ENCODE data around the gene ZNF441.

DNA sequence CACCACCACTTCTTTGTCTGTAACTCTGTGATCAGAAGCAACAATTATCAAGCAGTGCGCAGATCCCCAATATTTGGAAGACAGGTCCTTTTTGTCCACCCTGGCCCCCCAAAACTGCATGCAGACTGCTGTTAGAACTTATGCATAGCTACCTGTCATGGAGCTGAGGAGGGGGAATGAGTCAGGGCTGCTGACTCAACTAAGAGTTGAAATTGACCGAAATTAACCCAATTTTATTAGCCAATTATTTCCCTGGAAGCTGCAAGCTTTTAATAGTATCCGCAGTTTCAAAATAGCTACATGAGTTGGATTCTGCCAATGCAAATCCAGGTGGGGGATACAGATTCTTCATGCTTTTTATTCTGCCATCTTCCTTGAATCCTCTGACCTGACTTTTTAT lies 17.6 kb downstream of the ZNF441 start:
- no peak for TF ChIP-seq ZNF512 (CRISPR knock-in tag; IDR thresholded peaks at IDR 0.05; ENCODE audit: borderline replicate concordance)
- TF ChIP-seq MAX (CRISPR knock-in tag; IDR thresholded peaks at IDR 0.05): no peak
- TF ChIP-seq CTCF (IDR thresholded peaks at IDR 0.05): no peak
- TF ChIP-seq GRHL2 (CRISPR knock-in tag; IDR thresholded peaks at IDR 0.05; ENCODE audit: insufficient replicate concordance, severe bottlenecking): no peak
- no peak for TF ChIP-seq CREB1 (CRISPR knock-in tag; IDR thresholded peaks at IDR 0.05)
- no peak for TF ChIP-seq ZNF671 (CRISPR knock-in tag; IDR thresholded peaks at IDR 0.05)
- no peak for TF ChIP-seq IRF2 (CRISPR knock-in tag; IDR thresholded peaks at IDR 0.05; ENCODE audit: borderline replicate concordance, low read depth)
- no peak for TF ChIP-seq NFYB (CRISPR knock-in tag; conservative IDR thresholded peaks at IDR 0.05; ENCODE audit: low read depth)
- TF ChIP-seq, protein P1, sequence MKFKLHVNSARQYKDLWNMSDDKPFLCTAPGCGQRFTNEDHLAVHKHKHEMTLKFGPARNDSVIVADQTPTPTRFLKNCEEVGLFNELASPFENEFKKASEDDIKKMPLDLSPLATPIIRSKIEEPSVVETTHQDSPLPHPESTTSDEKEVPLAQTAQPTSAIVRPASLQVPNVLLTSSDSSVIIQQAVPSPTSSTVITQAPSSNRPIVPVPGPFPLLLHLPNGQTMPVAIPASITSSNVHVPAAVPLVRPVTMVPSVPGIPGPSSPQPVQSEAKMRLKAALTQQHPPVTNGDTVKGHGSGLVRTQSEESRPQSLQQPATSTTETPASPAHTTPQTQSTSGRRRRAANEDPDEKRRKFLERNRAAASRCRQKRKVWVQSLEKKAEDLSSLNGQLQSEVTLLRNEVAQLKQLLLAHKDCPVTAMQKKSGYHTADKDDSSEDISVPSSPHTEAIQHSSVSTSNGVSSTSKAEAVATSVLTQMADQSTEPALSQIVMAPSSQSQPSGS (CRISPR knock-in tag; IDR thresholded peaks at IDR 0.05; ENCODE audit: borderline replicate concordance, low read depth): no peak
- TF ChIP-seq E2F5 (CRISPR knock-in tag; IDR thresholded peaks at IDR 0.05): no peak
- TF ChIP-seq CREM (CRISPR knock-in tag; IDR thresholded peaks at IDR 0.05): no peak
- TF ChIP-seq TP53 (CRISPR knock-in tag; IDR thresholded peaks at IDR 0.05): no peak
- TF ChIP-seq USF2 (CRISPR knock-in tag; IDR thresholded peaks at IDR 0.05): no peak
- no peak for TF ChIP-seq SOX15 (CRISPR knock-in tag; IDR thresholded peaks at IDR 0.05)
